Measurements from ENCODE around the gene NCOA3.

NCOA3 gene

GRCh38 chr20:47664744-47665143, 163.1 kb downstream of the NCOA3 start:
- no peak for DNase-seq (ENCODE audit: low read depth in 2 of 2)

DNA sequence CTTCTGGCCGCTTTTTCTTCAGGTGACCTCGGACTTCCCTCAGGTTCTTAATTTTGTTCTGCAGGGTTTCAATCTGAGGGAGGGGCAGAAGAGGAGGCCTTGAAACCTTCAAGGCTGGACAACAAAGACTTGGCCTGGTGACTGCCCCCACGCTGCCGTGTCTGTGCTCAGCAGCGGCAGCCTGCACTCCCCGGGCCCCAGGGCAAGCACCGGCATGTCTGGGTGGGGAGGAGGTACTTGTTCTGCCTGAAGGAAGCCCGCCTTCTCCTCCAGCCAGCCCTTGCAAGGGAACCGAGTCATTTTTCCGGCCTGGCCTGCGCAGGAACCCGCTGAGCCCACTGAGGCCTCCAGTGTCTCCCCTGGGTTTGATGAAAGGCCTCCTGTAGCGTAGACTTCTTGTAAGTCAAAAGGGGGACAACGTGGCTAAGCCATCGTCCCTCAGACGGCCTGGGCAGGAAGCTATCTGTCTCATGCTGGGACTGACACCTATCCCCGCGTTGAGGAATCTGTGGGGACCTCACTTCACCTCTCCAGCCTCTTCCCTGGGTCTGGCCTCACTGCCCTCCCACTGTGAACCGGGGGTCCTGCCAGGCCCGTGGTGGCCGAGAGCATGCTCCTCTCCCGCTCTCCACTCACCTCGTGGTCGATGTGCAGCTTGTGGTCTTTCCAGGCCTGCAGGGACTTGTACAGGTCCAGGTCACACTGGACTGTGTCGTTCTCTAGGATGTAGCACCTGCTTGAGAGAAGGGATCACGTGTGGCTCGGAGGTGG, 163.7 kb downstream of the NCOA3 start:
- no peak for DNase-seq (ENCODE audit: low read depth in 2 of 2)

GRCh38 chr20:47666304-47666703, 164.6 kb downstream of the NCOA3 start:
- no peak for DNase-seq (ENCODE audit: low read depth in 2 of 2)

DNA sequence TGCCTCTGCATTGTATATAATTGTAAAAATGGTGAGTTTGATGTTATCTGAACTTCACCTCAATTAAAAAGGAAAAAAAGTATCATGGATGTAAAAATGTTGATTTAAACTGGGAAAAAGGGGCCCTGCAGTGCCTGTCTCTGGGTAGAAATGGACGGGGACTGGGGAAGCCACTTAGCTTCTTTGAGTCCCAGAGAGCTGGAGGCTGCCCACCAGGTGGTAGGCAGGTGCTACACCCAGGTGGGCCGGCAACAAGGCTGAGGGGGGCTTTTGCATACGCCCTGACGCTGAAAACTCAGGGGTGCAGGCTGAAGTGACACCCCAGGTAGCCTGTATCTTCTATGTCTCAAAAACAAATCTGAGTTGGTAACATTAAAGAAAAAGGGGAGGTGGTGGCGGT, 165.4 kb downstream of the NCOA3 start:
- no peak for DNase-seq (ENCODE audit: low read depth in 2 of 2)

- no peak for DNase-seq (ENCODE audit: low read depth in 2 of 2)
These were observed 166.0 kb downstream of the NCOA3 start for GRCh38 chr20:47667531-47668312.

GRCh38 chr20:47668313-47669151, 166.8 kb downstream of the NCOA3 start:
- no peak for DNase-seq (ENCODE audit: low read depth in 2 of 2)

DNA sequence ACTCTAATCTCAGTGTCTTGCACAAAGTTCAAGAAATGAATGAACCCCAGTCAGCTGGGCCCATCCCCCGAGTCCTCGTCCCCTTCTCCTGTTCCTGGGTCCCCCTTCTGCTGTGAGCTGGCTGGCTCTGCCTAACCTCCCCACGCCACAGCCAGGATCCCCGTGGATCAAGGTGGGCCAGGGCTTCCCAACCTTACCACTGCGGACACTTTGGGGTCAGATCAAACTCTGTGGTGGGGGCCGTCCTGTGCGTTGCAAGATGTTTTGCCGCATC, 167.4 kb downstream of the NCOA3 start:
- no peak for DNase-seq (ENCODE audit: low read depth in 2 of 2)

DNA sequence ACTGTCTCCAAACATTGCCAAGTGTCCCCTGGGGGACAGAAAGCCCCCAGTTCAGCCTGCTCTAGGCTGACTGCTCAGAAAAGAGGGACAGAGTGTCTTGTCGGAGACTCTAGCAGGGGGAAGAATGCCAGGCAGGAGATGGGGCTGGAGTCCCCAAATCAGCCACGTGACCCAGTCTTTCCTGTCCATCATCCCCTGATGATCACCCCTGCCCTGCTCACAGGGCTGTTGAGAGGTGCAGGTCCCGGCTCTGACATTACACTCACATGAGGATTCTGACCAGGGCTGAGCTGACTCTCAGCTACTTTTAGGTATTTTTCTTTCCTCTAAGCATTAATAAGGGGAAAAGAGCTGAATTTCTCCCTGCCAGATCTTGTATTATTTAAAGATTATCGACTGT, 167.8 kb downstream of the NCOA3 start:
- DNase-seq (ENCODE audit: low read depth in 2 of 2), result no peak

DNA sequence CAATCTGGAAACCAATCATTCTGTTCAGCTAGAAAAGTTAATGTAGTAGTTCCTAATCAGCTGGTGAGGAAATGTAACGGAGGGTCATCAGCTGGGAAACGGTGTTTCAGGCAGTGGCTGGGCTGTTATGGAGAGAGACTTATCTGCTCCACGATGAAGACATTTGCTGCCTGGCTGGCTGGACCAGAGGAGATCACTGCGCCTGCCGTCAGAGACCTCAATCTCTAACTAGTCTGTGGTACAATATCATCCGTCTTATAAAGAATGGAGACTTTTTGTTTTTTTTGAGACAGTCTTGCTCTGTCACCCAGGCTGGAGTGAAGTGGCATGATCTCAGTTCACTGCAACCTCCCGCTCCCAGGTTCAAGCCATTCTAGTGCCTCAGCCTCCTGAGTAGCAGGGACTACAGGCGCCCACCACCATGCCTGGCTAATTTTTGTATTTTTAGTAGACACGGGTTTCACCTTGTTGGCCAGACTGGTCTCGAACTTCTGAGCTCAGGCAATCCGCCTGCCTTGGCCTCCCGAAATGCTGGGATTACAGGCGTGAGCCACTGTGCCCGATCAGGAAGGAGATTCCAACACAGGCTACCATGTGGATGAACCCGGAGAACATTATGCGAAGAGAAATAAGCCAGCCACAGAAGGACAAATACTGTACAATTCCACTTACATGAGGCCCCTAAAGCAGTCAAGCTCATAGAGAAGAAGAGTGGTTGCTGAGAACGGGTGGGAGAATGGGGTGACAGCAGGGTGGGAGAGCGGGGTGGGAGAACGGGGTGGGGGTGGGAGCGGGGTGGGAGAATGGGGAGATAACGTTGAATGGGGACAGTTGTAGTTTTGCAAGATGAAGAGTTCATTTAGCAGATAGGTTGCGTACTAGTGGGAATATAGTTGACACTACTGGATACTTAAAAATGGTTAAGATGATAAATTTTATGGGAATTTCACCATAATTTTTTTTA, 168.5 kb downstream of the NCOA3 start:
- no peak for DNase-seq (ENCODE audit: low read depth in 2 of 2)

GRCh38 chr20:47670913-47671312, 169.2 kb downstream of the NCOA3 start:
- DNase-seq (ENCODE audit: low read depth in 2 of 2), result no peak

- no peak for DNase-seq (ENCODE audit: low read depth in 2 of 2)
These were observed 170.5 kb downstream of the NCOA3 start for GRCh38 chr20:47672166-47672565.

DNA sequence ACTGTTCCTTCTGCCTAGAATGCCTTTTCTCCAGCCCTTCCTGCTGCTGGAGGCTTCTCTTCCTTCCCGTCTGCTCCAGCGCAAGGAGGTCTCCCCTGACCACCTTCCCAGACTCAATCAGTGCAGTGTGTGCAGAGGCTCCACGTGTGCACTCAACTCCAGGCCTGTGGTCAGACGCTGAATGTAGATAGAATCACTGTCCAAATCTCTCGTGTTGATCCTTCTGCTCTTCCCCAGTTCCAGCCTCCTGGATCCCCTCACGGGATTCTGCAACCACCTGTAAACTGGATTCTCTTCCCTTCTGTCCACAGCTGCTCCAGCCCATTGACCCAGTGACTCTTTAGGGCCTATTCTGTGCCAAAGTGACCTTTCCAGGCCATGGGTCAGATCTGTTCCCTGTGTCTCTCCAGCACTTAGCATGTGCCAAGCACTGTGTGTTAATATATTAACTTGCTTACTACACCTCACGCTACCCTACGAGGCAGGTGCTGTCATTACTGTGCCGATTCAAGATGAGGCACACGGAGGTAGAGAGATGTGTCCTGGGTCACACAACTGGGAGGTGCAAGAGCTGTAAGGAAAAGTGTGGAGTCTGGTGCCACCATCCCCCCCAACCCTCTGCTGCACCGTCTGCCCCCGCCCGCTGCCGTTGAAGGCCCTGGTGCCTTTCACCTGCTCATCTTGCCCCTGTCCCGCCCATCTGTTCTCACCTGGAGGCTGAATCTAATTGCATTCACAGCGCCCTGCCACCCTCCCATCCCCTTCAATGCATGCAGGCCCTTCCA, 171.4 kb downstream of the NCOA3 start:
- no peak for DNase-seq (ENCODE audit: low read depth in 2 of 2)

- no peak for DNase-seq (ENCODE audit: low read depth in 2 of 2)
These were observed 171.9 kb downstream of the NCOA3 start for GRCh38 chr20:47673671-47673955.

DNA sequence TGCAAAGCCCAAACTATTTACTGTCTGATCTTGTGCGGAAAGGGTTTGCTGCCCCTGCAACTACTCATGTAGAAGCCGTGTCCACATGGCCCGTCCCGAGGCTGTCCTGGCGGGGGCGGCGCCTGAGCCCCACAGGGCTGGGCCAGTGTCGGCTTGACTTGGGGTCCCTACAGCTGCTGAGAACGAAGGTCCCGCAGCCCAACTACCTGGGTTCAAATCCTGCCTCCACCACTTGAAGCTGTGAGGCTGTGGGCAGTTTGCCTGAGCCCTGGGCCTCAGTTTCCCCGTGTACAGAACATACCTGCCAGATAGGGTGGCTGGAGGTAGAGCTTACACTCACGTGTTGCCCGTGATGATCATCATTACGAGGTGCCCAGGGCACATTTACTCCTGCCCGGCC, 172.5 kb downstream of the NCOA3 start:
- no peak for DNase-seq (ENCODE audit: low read depth in 2 of 2)

DNA sequence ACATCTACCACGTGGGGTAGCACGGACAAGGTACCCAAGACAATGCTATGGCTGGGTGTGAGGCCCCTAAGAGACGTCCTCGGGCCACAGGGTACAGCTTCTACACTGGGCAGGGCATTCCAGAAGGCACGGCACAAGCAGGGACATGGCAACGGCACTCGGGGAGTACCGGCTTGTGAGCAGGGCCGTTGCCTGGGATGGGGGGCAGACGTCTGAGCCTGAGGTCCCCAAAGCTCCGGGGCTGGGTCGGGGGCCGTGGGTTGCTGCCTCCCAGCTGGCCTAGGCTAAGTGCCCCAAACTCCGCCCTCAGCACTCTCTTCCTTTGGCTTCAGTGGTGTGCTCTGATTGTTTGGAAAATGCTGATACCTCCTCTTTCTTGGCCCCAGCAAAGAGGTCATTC, 173.0 kb downstream of the NCOA3 start:
- no peak for DNase-seq (ENCODE audit: low read depth in 2 of 2)

GRCh38 chr20:47675190-47676142, 173.8 kb downstream of the NCOA3 start:
- DNase-seq (ENCODE audit: low read depth in 2 of 2), result no peak

- no peak for DNase-seq (ENCODE audit: low read depth in 2 of 2)
These were observed 174.6 kb downstream of the NCOA3 start for GRCh38 chr20:47676219-47676721.

DNA sequence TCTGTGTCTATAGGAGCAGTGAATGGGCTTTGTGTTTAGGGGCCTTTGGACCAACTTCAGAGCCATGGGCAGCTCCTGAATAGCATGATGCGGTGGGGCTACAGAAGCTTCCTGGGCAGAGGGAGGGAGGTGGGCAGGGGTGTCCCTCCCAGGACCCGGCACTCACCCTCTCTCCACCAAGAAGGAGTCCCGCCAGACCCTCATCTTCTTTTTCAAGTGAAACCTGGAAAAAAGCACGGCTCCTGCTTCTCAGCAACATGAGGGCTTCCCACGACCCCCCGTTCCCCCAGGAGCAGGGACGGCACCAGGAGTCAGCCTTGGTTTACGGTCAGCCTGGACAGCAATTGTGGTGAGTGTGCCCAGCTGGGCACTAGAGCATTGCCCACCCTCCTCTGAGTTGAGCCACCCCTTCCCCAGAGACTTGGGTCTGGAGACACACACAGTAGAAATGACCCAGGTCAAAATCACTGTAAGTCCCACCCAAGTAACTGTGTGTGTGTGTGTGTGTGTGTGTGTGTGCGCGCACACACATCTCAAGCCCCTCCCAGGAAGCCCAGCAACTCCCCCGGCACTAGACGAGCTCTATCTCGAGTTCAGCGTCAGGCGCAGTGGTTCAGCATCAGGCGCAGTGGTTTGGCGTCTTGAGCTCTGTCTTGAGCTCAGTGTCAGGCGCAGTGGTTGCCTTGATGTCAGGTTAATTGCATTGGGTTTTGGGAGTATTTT, 175.4 kb downstream of the NCOA3 start:
- no peak for DNase-seq (ENCODE audit: low read depth in 2 of 2)

Data from fibroblast of skin of left biceps (primary cell).